IgD-negative memory B cell (primary cell): ENCODE data around the gene RAB33A. TPM values are rescaled to one million over a fixed set of nuclear protein-coding genes. Genes with fewer than 3 reads are reported as not detected.
A peak's percentile ranks its signal among the peaks of the same experiment; 100 is the strongest.

Experiments used
- H3K27ac Mint-ChIP-seq, 3 donors: one replicate each; pipeline ENCODE4 v1.8.0; 2020 to 2022; ENCODE audit warnings: mild to moderate bottlenecking in 3 of 3, mixed read lengths in 3 of 3, moderate library complexity in 1 of 3
- H3K27me3 Mint-ChIP-seq: one replicate; pipeline ENCODE4 v1.8.0; 2021; ENCODE audit warnings: mixed read lengths
- H3K36me3 Mint-ChIP-seq: one replicate; pipeline ENCODE4 v1.8.0; 2020; ENCODE audit warnings: mild to moderate bottlenecking, mixed read lengths
- H3K4me1 Mint-ChIP-seq, 3 donors: one replicate each; pipeline ENCODE4 v1.8.0; 2020 to 2022; ENCODE audit warnings: mixed read lengths in 3 of 3, mild to moderate bottlenecking in 1 of 3
- H3K4me3 Mint-ChIP-seq, 4 donors: one replicate each; pipeline ENCODE4 v1.8.0; 2020 to 2022; ENCODE audit warnings: mild to moderate bottlenecking in 4 of 4, mixed read lengths in 4 of 4, moderate library complexity in 3 of 4
- H3K9me3 Mint-ChIP-seq, 3 donors: one replicate each; pipeline ENCODE4 v1.8.0; 2020 to 2021; ENCODE audit warnings: mixed read lengths in 3 of 3, mild to moderate bottlenecking in 1 of 3
- polyA plus RNA-seq: library from polyadenylated mRNA; unstranded; fragments of 300-500 nt; fragmentation: Illumina TruSeq; gene quantifications from one replicate; pipeline ENCODE4 v1.2.3, GENCODE V29; 2021

The RAB33A gene
- polyA plus RNA-seq, 1 donor from 2014 or later, result 11.3 TPM

DNA sequence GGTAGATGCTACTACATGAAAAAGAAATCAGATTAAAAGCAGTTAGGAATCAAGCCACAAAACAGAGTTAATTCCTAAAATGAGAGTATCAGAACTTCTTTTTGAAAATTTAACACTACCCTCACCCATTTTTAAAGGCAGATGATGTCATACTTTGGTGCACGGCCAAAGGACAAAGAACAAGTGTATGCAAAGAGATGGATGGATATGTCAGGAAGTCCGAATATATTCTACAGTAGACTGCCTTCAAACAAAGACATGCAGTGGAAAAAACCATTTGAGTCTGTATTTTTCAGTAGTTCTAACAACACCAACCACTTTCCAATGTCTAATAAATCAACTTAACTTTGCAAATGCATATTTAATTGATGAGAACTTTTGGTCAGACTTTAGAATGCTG is 8.4 kb upstream of the RAB33A start:
- peak overlapping the region in 2 of 4 donors; percentile 22 to 43 for H3K4me3 Mint-ChIP-seq
- peaks cover 8 to 18% (median 16%) of the 10 kb centered on the region in 3 donors for H3K4me1 Mint-ChIP-seq
- no peaks in the 10 kb centered on the region for H3K27me3 Mint-ChIP-seq
- no peak overlapping the region for H3K27ac Mint-ChIP-seq
- no peaks in the 10 kb centered on the region for H3K9me3 Mint-ChIP-seq
- peaks cover under 1% of the 10 kb centered on the region for H3K36me3 Mint-ChIP-seq

DNA sequence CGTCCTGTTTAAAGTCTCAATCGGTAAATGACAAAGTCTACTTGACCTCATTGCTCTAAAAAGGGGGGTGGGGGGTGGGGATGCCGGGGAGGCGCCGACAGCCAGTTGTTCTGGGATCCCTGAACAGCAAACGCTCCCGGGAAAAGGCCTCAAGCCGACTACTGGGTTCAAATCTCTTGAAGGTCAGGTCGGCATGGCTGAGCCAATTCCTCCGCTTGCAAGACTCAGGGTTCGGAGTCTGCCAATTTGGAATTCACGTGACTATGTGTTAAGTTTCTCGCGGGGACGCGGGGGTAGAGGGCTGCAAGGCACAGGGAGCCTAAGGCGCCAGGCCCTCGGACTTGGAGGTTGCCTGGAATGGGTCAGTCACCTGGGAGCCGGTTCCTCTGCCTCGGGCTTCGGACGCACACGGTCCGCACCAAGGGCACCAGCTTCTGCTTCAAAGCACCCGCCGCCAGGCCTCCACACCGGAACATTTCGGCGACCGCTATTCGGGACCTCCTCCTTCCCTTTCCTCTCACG is 6.5 kb upstream of the RAB33A start:
- peaks cover 5 to 17% (median 14%) of the 10 kb centered on the region in 3 donors for H3K4me1 Mint-ChIP-seq
- peak overlapping the region; percentile 84 to 98 (median 90) for H3K4me3 Mint-ChIP-seq
- no peaks in the 10 kb centered on the region for H3K27me3 Mint-ChIP-seq
- no peaks in the 10 kb centered on the region for H3K9me3 Mint-ChIP-seq
- peak overlapping the region; percentile 78 to 90 (median 86) for H3K27ac Mint-ChIP-seq
- peaks cover 2% of the 10 kb centered on the region for H3K36me3 Mint-ChIP-seq

DNA sequence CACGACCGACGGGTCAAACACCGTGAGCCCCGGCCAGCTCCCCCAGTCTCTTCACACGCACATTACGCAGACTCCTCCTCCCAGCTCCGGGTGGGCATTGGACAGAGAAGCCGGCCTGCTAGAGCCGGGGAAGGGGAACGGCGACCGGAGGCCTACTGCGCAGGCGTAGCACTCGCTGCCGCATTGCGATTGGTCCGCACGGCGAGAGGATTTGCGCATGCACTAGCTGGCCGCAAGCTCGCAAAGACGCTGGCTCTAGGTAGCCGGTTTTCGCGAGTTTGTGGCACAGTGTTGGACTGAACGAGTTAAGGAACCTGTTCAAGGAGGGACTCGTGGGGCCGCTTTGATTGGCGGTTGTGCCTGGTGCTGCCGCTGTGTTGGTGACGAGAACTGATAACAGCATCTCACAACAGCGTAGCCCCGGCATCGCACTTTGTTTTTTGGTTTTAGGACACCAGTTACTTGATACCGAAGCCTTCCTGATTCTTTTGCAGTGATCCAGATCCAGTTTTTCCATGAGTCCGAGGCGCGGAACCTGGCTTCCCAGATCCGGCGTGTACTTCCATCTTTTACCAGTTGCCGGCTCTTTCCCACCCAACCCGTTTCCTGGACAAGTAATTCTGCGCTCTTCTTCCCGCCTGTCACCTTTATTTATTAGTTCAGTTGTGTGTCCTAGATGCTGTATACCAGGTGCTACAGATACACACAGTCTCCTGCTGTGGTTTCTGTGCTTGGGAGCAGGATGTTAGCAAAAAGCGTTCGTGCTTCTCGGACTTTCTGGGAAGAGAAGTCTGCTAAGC is 5.9 kb upstream of the RAB33A start, which contains the start of gene AIFM1:
AIFM1 (minus strand) TSS at position 139 of the 800 bp plus-strand sequence. CDS start 185 bp downstream, outside the sequence.
- Mint-ChIP-seq H3K4me1 (peaks cover 12 to 21% (median 14%) of the 10 kb centered on the region in 3 donors), H3K4me3 (peak within 1 kb of the TSS; percentile 84 to 98 (median 90)), H3K36me3 (peaks cover 2% of the 10 kb centered on the region), H3K27ac (peak within 1 kb of the TSS; percentile 78 to 90 (median 86)), H3K27me3 (no peaks in the 10 kb centered on the region), H3K9me3 (no peaks in the 10 kb centered on the region)

DNA sequence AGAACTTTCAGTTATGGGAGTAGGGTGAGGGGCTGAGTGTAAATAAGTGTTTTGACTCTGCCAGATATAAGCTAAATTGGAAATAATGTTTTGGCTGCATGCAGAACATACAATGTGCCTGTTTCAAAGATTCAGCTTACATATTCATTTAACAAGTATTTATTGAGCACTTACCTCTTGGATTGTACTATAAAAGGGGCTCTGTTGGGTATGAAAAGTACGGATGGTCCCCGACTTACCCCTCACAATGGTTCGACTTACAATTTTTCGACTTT is 5.3 kb upstream of the RAB33A start:
- Mint-ChIP-seq H3K27me3 (no peaks in the 10 kb centered on the region), H3K4me3 (peak overlapping the region; percentile 84 to 98 (median 90)), H3K27ac (peak overlapping the region; percentile 78 to 90 (median 86)), H3K4me1 (peaks cover 13 to 21% (median 14%) of the 10 kb centered on the region in 3 donors), H3K9me3 (no peaks in the 10 kb centered on the region), H3K36me3 (peaks cover 2% of the 10 kb centered on the region)

DNA sequence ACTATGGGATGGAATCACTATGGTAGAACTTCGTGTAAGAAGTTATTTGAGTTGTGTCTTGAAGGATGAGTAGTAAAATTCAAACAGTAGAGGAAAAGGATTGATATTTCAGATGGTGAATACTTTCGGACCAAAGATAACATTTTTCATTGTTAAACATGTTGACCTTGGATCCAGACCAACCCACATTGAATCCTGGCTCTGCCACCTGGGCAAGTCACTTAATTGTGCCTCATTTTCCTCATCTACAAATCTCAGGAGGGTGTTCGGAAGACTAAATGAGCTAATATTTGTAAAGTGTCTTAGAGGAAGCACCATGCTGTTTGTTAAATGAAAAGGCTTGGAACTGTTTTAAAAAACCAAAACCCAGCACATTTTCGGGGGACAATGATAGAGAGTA is 4.7 kb upstream of the RAB33A start:
- H3K36me3 Mint-ChIP-seq, result peaks cover 2% of the 10 kb centered on the region
- no peaks in the 10 kb centered on the region for H3K9me3 Mint-ChIP-seq
- peak overlapping the region in 3 of 4 donors; percentile 84 to 92 (median 89) for H3K4me3 Mint-ChIP-seq
- no peak overlapping the region for H3K27ac Mint-ChIP-seq
- H3K4me1 Mint-ChIP-seq, result peaks cover 13 to 21% (median 13%) of the 10 kb centered on the region in 3 donors
- H3K27me3 Mint-ChIP-seq, result no peaks in the 10 kb centered on the region

DNA sequence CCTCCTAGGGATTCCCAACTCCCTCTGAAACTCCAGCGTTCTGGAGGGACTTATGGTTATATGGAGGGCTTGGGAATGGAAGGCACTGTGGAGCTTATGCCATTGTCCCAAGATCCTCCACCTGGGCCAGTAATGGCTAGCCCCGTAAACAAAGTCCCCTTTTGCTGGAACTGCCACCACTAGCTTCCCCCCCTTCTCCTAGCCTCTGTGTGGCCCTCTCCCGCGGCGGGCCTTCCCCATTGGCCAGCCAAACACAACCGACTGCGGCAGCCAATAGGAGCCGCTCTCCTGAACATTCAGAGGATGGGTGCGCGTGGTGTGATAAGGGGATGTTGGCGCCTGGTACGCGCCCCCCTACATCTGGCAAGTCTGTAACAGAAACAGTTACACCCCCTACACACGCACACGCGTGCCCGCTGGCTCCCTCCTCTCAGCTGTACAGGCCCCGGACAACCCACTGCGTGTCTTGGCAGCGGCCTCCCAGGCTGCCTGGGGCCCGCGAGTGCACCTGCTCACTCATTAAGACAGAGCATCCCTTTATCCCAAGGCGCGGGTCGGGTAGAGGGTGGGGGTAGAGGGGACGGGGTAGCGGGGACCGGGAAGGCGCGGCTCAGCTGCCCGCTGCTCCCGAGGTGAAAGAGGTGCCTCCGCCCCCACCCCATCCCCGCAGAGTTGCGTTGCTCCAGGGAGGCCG is 863 bp upstream of the RAB33A start:
- peak overlapping the region; percentile 91 to 98 (median 94) for H3K4me3 Mint-ChIP-seq
- peak overlapping the region in 1 of 3 donors; percentile 98 for H3K27ac Mint-ChIP-seq
- no peaks in the 10 kb centered on the region for H3K27me3 Mint-ChIP-seq
- peaks cover 2% of the 10 kb centered on the region for H3K36me3 Mint-ChIP-seq
- H3K9me3 Mint-ChIP-seq, result no peaks in the 10 kb centered on the region
- H3K4me1 Mint-ChIP-seq, result peaks cover 18 to 30% (median 22%) of the 10 kb centered on the region in 3 donors

DNA sequence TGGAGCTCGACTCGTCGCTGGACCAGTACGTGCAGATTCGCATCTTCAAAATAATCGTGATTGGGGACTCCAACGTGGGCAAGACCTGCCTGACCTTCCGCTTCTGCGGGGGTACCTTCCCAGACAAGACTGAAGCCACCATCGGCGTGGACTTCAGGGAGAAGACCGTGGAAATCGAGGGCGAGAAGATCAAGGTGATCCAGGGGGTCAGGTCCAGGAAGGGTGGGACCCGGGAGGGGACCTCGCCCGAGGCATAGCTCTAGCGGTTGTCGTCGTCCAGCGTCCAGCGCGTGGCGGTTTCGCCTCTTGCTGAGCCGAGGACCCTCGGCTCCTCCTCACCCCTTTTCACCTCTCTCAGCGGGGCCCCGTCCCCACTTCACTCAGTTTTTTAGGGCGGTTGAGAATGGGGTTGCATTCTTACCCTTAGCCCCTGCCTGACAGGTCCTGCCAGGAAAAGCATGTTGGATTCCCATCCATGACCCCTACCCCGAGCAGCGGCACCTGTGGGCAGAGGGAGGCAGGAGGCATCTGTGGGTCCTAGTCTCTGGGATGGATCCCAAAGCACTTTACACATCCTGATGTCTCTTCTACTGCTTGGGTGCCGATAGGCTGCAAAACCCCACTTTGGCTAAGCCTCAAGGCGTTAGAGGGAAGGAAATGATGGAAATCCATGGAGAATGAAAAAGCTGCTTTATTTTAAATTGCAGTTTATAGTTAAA is 524 bp downstream of the RAB33A start:
- no peaks in the 10 kb centered on the region for H3K27me3 Mint-ChIP-seq
- peaks cover 2% of the 10 kb centered on the region for H3K36me3 Mint-ChIP-seq
- H3K27ac Mint-ChIP-seq, result peak overlapping the region in 2 of 3 donors; percentile 31 to 55
- H3K4me3 Mint-ChIP-seq, result peak overlapping the region; percentile 91 to 98 (median 94)
- H3K9me3 Mint-ChIP-seq, result no peaks in the 10 kb centered on the region
- H3K4me1 Mint-ChIP-seq, result peaks cover 29 to 35% (median 29%) of the 10 kb centered on the region in 3 donors

DNA sequence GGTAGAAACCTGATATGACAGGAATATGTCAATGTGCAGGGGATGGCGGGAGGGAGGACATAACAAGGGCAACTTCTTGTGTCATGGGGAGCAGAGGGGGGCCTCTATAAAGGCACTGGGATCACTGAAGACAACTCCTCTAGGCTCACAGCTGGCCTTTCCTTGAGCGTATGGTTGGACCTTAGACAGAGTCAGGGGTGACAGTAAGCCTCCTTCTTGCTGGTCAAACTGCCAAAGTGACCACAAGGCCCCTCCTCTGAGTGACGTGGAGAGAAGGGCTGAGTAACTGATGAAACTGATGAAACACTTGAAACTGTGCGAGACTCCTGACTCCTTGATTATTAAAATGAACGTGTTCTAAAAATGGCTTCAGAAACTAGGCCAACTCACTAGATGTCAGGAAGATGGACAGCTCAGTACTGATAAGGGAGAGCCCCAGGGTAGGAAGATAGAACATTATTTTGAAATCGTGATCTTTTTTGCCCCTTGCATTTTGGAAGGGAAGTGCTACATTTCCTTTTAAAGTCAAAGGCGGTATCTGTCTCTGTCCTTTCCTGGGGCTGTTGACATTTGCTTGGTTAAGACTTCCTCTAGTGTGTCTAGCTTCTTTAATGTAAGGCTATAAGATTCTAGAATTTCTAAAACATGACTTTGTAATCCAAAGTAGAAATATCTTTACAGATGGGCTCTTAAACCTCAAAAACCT is 1.6 kb downstream of the RAB33A start:
- Mint-ChIP-seq H3K27me3 (peaks cover 1% of the 10 kb centered on the region), H3K4me1 (peaks cover 38 to 44% (median 38%) of the 10 kb centered on the region in 3 donors)

DNA sequence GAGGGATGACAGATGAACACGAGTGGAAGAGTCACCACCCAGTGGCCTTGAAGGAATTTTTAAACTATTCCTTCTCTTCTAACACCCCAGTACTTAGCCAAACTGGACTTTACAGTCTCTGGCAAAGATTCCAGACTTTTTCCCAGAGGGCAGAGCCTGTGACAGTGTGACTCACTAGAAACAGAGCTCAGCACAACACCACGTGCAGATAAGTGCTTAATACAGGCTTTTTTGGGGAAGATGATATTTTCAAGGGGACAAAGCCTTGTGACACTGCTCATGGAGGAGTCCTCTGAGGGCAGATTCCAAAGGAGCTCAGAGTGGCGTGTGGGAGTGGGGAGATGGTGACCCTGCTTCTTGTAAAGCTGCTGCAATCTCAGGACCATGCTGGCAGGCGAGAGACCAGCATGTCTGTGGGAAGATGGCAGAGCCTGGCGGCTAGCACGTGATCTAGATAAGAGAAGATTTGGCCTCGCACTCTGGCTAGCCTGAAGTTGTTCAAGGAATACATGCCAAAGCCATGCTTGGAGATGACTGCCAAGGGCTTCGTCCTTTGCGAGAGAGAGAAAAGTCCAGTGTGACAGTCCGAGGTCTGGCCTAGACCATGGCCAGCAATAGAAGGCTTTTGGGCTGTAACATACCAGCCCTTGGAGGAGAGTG is 2.4 kb downstream of the RAB33A start:
- Mint-ChIP-seq H3K4me1 (peaks cover 37 to 44% (median 38%) of the 10 kb centered on the region in 3 donors), H3K9me3 (no peaks in the 10 kb centered on the region), H3K27me3 (peaks cover 1% of the 10 kb centered on the region), H3K27ac (peak overlapping the region in 2 of 3 donors; percentile 55 to 94), H3K36me3 (no peaks in the 10 kb centered on the region), H3K4me3 (peak overlapping the region; percentile 91 to 98 (median 94))

More for the DNA sequence above, 1.6 kb downstream of the RAB33A start:
- peak overlapping the region; percentile 91 to 98 (median 94) for H3K4me3 Mint-ChIP-seq
- H3K36me3 Mint-ChIP-seq, result peaks cover 2% of the 10 kb centered on the region
- no peaks in the 10 kb centered on the region for H3K9me3 Mint-ChIP-seq
- peak overlapping the region in 2 of 3 donors; percentile 55 to 94 for H3K27ac Mint-ChIP-seq

DNA sequence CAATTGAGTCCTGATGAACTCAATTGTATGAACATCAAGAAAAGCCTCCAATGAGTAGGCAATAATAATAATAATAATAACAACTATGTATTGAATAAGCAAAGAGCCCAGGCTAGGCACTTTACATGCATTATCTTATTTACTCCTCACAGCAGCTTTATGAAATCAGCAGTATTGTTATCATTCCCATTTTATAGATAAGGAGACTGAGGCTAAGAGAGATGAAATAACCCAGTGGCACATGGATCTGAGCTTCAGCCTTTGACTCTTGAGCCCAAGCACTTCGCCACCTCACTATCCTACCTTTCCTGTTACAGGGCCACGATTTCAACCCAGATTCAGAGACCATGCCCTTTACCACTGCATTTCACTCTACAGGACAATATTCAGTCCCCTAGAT is 3.2 kb downstream of the RAB33A start:
- Mint-ChIP-seq H3K27ac (peak overlapping the region in 2 of 3 donors; percentile 11 to 36), H3K9me3 (peaks cover 0 to under 1% (median 0%) of the 10 kb centered on the region in 3 donors), H3K4me3 (peak overlapping the region in 1 of 4 donors; percentile 81), H3K27me3 (peaks cover 1% of the 10 kb centered on the region), H3K4me1 (peaks cover 37 to 44% (median 38%) of the 10 kb centered on the region in 3 donors), H3K36me3 (no peaks in the 10 kb centered on the region)

DNA sequence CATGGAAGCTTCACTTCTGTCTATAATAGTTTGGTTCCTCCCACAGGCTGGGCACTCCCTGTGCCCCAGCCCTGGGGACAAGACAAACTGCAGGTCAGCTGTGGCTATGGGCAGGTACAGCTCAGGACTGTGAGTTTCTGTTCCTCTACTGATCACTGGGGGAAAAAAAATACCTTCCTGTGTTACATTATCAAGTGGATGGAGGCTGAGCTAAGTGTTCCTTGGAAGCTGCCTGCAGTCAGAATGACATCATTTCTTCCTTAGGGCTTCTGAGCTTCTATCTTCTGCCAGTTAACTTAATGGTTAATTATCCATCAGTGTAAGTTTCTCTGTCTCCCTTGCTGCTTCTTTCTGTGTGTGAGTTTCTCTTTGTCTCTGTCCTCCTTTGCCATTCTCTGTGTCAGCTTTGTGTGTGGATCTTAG is 4.6 kb downstream of the RAB33A start:
- Mint-ChIP-seq H3K36me3 (no peaks in the 10 kb centered on the region), H3K9me3 (peaks cover 0 to 2% (median 0%) of the 10 kb centered on the region in 3 donors), H3K4me1 (peaks cover 34 to 37% (median 34%) of the 10 kb centered on the region in 3 donors), H3K27ac (peak overlapping the region; percentile 7 to 80 (median 69)), H3K4me3 (peak overlapping the region in 3 of 4 donors; percentile 39 to 79 (median 45)), H3K27me3 (peaks cover 1% of the 10 kb centered on the region)

DNA sequence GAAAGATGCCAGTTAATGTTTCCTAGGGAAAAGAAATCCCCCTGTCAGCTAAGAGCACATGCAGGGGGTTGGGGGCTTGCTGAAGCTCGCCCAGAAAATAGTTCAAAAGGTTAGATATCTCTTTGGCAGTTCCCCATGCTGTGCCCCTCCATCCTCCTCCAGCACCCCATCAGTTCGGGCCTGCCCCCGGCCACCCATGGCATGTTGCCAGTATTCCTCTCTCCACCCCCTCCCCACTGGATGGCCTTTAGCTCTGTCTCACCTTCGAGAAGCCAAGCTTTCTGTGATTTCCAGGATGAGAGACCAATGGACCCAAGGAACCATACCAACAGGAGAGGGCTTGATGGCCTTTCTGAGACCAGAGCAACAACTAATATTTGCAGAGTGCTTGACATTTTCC is 5.2 kb downstream of the RAB33A start:
- Mint-ChIP-seq H3K9me3 (peaks cover 0 to 2% (median 0%) of the 10 kb centered on the region in 3 donors), H3K4me3 (peak overlapping the region in 1 of 4 donors; percentile 45), H3K27ac (peak overlapping the region in 2 of 3 donors; percentile 80 to 82), H3K27me3 (peaks cover 1% of the 10 kb centered on the region), H3K36me3 (no peaks in the 10 kb centered on the region), H3K4me1 (peaks cover 34 to 37% (median 34%) of the 10 kb centered on the region in 3 donors)

DNA sequence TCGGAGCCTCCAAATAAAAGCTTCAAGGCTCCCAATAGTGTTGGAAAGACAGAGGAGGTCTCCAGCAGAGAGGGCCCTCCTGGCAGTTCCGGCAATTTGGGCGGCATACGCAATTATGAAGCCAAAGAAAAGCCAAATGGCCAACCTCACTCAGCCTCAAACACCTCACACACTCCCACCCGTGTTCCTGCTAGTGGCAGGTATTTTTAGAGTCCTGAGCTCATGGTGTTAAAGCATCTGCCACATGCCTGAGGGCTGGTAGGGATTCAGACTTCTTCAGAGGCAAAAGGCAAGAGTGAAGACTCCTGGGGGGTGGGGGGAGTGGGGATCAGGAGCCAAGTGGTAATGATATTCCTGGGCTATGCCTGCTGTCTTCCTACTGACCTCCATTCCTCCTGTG is 7.4 kb downstream of the RAB33A start:
- Mint-ChIP-seq H3K27ac (peak overlapping the region in 1 of 3 donors; percentile 31), H3K27me3 (peaks cover 1% of the 10 kb centered on the region), H3K4me3 (no peak overlapping the region), H3K9me3 (peaks cover 0 to 2% (median 0%) of the 10 kb centered on the region in 3 donors), H3K4me1 (peaks cover 27 to 36% (median 33%) of the 10 kb centered on the region in 3 donors), H3K36me3 (no peaks in the 10 kb centered on the region)
